Measurements from ENCODE around the gene BCL11B. TPM values are rescaled to one million over a fixed set of nuclear protein-coding genes. Genes with fewer than 3 reads are reported as not detected.

The BCL11B gene
- total RNA-seq, 6 experiments from 2014 or later = 0.06 to 0.14 (median 0.10) TPM; not detected in 2

GRCh38 chr14:99182548-99183250, 89.3 kb downstream of the BCL11B start:
- H3K36me3 Mint-ChIP-seq (ENCODE audit: low read depth) = no peaks in the 10 kb centered on the region; the same call in 1 of the 2 replicates
- no peak overlapping the region for H3K4me3 Mint-ChIP-seq
- DNase-seq = no peak
- H3K27ac Mint-ChIP-seq = no peak overlapping the region
- H3K4me1 Mint-ChIP-seq (ENCODE audit: low read depth) = no peaks in the 10 kb centered on the region
- TF ChIP-seq, protein P1, sequence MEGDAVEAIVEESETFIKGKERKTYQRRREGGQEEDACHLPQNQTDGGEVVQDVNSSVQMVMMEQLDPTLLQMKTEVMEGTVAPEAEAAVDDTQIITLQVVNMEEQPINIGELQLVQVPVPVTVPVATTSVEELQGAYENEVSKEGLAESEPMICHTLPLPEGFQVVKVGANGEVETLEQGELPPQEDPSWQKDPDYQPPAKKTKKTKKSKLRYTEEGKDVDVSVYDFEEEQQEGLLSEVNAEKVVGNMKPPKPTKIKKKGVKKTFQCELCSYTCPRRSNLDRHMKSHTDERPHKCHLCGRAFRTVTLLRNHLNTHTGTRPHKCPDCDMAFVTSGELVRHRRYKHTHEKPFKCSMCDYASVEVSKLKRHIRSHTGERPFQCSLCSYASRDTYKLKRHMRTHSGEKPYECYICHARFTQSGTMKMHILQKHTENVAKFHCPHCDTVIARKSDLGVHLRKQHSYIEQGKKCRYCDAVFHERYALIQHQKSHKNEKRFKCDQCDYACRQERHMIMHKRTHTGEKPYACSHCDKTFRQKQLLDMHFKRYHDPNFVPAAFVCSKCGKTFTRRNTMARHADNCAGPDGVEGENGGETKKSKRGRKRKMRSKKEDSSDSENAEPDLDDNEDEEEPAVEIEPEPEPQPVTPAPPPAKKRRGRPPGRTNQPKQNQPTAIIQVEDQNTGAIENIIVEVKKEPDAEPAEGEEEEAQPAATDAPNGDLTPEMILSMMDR (IDR thresholded peaks at IDR 0.05) = no peak
- peaks cover 26% of the 10 kb centered on the region; the same call in 1 of the 2 replicates for H3K9me3 Mint-ChIP-seq
- peaks cover 4% of the 10 kb centered on the region for H3K27me3 Mint-ChIP-seq (ENCODE audit: insufficient read depth)

GRCh38 chr14:99181804-99182520, 90.0 kb downstream of the BCL11B start:
- DNase-seq = no peak
- TF ChIP-seq, protein P1 (IDR thresholded peaks at IDR 0.05) = no peak
- H3K27ac Mint-ChIP-seq = no peak overlapping the region
- peaks cover 26% of the 10 kb centered on the region; the same call in 1 of the 2 replicates for H3K9me3 Mint-ChIP-seq
- H3K36me3 Mint-ChIP-seq (ENCODE audit: low read depth) = no peaks in the 10 kb centered on the region; the same call in 1 of the 2 replicates
- no peaks in the 10 kb centered on the region; the same call in none of the 2 replicates for H3K27me3 Mint-ChIP-seq (ENCODE audit: insufficient read depth)
- H3K4me1 Mint-ChIP-seq (ENCODE audit: low read depth) = no peaks in the 10 kb centered on the region
- no peak overlapping the region for H3K4me3 Mint-ChIP-seq

DNA sequence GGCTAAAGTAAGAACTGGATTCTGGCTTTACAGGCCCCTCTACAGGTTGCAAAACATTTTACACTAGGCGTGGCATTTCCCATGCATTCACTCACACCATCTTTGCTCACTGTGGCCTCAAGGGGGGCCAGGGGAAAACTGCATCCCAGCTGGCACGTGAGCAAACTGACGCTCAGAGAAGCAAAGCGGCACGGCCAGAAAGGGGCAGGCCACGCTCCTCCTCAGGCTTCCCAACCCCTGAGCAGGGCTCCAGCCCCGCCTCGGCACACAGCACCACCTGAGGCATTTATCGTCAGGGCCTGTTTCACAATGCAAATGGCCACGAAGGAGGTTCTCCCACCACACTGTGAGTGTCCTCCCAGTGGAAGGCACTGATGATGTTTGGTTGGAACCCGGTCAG, 90.8 kb downstream of the BCL11B start:
- TF ChIP-seq, protein P1 (IDR thresholded peaks at IDR 0.05) = no peak
- Mint-ChIP-seq H3K27ac (no peak overlapping the region), H3K36me3 (ENCODE audit: low read depth) (no peaks in the 10 kb centered on the region; the same call in 1 of the 2 replicates), H3K27me3 (ENCODE audit: insufficient read depth) (no peaks in the 10 kb centered on the region; the same call in none of the 2 replicates), H3K9me3 (peaks cover 26% of the 10 kb centered on the region; the same call in 1 of the 2 replicates), H3K4me3 (no peak overlapping the region), H3K4me1 (ENCODE audit: low read depth) (no peaks in the 10 kb centered on the region)
- DNase-seq = no peak

GRCh38 chr14:99179946-99180345, 92.1 kb downstream of the BCL11B start:
- no peaks in the 10 kb centered on the region; the same call in none of the 2 replicates for H3K27me3 Mint-ChIP-seq (ENCODE audit: insufficient read depth)
- H3K4me3 Mint-ChIP-seq = no peak overlapping the region
- peaks cover 22% of the 10 kb centered on the region; the same call in 1 of the 2 replicates for H3K9me3 Mint-ChIP-seq
- H3K27ac Mint-ChIP-seq = no peak overlapping the region
- DNase-seq = no peak
- TF ChIP-seq, protein P1 (IDR thresholded peaks at IDR 0.05) = no peak
- H3K4me1 Mint-ChIP-seq (ENCODE audit: low read depth) = no peaks in the 10 kb centered on the region
- no peaks in the 10 kb centered on the region; the same call in 1 of the 2 replicates for H3K36me3 Mint-ChIP-seq (ENCODE audit: low read depth)

GRCh38 chr14:99179506-99179905, 92.5 kb downstream of the BCL11B start:
- Mint-ChIP-seq H3K4me1 (ENCODE audit: low read depth) (no peaks in the 10 kb centered on the region), H3K27me3 (ENCODE audit: insufficient read depth) (no peaks in the 10 kb centered on the region; the same call in 1 of the 2 replicates), H3K9me3 (peaks cover 22% of the 10 kb centered on the region; the same call in 1 of the 2 replicates), H3K27ac (no peak overlapping the region), H3K4me3 (no peak overlapping the region), H3K36me3 (ENCODE audit: low read depth) (no peaks in the 10 kb centered on the region; the same call in 1 of the 2 replicates)
- TF ChIP-seq, protein P1 (IDR thresholded peaks at IDR 0.05) = no peak
- DNase-seq = no peak

Data from HFFc6 (cell line).